ENCODE measurements around the gene ABHD12.
"Not testable (repeated sequence)": the region's sequence is repeated elsewhere in the genome, so short reads cannot be mapped to it uniquely, and the experiment has no call there.

Gene ABHD12

DNA sequence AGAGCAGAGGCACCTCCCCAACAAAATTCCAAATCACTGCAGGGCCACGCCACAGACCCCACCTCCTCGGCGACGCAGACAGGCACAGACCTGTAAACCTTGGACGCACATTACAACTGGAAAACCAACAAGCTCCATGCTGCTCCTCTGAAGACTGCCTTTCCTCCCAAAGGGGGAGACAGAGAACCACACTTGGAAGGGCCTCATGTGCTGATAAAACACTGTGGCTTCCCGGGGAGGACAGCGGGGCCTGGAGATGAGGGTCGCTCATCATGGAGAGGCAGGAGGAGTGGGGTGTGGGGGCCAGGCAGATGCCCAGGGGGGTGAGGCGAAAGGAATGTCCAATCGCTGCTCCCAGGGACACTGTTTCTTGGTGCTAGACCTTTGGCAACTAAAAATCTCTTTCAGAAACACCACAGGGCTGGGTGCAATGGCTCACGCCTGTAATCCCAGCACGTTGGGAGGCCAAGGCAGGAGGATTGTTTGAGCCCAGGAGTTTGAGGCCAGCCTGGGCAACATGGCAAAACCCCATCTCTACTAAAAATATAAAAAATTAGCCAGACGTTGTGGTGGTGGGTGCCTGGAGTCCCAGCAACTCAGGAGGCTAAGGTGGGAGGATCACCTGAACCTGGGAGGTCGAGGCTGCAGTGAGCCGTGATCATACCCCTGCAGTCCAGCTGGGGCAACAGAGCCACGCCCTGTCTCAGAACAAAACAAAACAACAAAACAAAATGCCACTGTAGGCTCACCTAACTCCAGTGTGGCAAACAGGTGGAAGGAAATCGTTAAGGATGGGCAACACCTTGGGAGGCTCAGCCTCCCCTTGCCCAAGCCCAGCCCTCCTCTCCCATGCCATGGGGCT lies 53.8 kb downstream of the ABHD12 start:
- no peak overlapping the region for H3K4me3 ChIP-seq (ENCODE audit: insufficient read depth, low read length, poor library complexity, severe bottlenecking)
- H3K4me2 ChIP-seq (ENCODE audit: low read depth, low read length, poor library complexity, severe bottlenecking): no peak overlapping the region
- no peak overlapping the region for H3K9ac ChIP-seq (ENCODE audit: low read length)
- no peak overlapping the region for H3K27ac ChIP-seq (ENCODE audit: low read depth, low read length)
- no peaks in the 10 kb centered on the region for H4K20me1 ChIP-seq (ENCODE audit: low read depth, low read length)
- H2AFZ ChIP-seq (ENCODE audit: low read depth, low read length, severe bottlenecking): no peak overlapping the region
- no peaks in the 10 kb centered on the region for H3K27me3 ChIP-seq (ENCODE audit: low read length)
- H3F3A ChIP-seq (ENCODE audit: insufficient read depth): no peaks in the 10 kb centered on the region
- no peaks in the 10 kb centered on the region for H3K9me2 ChIP-seq (replicated peaks; ENCODE audit: insufficient read depth, low read length)
- no peaks in the 10 kb centered on the region for H3K79me2 ChIP-seq (ENCODE audit: insufficient read depth, low read length)
- H3K36me3 ChIP-seq (ENCODE audit: low read length): no peaks in the 10 kb centered on the region
- TF ChIP-seq, protein P1, sequence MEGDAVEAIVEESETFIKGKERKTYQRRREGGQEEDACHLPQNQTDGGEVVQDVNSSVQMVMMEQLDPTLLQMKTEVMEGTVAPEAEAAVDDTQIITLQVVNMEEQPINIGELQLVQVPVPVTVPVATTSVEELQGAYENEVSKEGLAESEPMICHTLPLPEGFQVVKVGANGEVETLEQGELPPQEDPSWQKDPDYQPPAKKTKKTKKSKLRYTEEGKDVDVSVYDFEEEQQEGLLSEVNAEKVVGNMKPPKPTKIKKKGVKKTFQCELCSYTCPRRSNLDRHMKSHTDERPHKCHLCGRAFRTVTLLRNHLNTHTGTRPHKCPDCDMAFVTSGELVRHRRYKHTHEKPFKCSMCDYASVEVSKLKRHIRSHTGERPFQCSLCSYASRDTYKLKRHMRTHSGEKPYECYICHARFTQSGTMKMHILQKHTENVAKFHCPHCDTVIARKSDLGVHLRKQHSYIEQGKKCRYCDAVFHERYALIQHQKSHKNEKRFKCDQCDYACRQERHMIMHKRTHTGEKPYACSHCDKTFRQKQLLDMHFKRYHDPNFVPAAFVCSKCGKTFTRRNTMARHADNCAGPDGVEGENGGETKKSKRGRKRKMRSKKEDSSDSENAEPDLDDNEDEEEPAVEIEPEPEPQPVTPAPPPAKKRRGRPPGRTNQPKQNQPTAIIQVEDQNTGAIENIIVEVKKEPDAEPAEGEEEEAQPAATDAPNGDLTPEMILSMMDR (IDR thresholded peaks at IDR 0.05; ENCODE audit: insufficient read depth, low read length, poor library complexity, severe bottlenecking): no peak
- H3K9me3 ChIP-seq (ENCODE audit: insufficient read depth, low read length): no peaks in the 10 kb centered on the region

DNA sequence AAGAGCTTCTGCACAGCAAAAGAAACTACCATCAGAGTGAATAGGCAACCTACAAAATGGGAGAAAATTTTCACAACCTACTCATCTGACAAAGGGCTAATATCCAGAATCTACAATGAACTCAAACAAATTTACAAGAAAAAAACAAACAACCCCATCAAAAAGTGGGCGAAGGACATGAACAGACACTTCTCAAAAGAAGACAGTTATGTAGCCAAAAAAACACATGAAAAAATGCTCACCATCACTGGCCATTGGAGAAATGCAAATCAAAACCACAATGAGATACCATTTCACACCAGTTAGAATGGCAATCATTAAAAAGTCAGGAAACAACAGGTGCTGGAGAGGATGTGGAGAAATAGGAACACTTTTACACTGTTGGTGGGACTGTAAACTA lies 55.7 kb downstream of the ABHD12 start:
- not testable (repeated sequence) for H3K4me2 ChIP-seq (ENCODE audit: low read depth, low read length, poor library complexity, severe bottlenecking); H3K27me3 ChIP-seq (ENCODE audit: low read length); H4K20me1 ChIP-seq (ENCODE audit: low read depth, low read length); H3K27ac ChIP-seq (ENCODE audit: low read depth, low read length); H3K4me3 ChIP-seq (ENCODE audit: insufficient read depth, low read length, poor library complexity, severe bottlenecking); H3F3A ChIP-seq (ENCODE audit: insufficient read depth); H3K36me3 ChIP-seq (ENCODE audit: low read length); H3K9ac ChIP-seq (ENCODE audit: low read length); H3K79me2 ChIP-seq (ENCODE audit: insufficient read depth, low read length); H3K9me2 ChIP-seq (replicated peaks; ENCODE audit: insufficient read depth, low read length); H2AFZ ChIP-seq (ENCODE audit: low read depth, low read length, severe bottlenecking); H3K9me3 ChIP-seq (ENCODE audit: insufficient read depth, low read length)

DNA sequence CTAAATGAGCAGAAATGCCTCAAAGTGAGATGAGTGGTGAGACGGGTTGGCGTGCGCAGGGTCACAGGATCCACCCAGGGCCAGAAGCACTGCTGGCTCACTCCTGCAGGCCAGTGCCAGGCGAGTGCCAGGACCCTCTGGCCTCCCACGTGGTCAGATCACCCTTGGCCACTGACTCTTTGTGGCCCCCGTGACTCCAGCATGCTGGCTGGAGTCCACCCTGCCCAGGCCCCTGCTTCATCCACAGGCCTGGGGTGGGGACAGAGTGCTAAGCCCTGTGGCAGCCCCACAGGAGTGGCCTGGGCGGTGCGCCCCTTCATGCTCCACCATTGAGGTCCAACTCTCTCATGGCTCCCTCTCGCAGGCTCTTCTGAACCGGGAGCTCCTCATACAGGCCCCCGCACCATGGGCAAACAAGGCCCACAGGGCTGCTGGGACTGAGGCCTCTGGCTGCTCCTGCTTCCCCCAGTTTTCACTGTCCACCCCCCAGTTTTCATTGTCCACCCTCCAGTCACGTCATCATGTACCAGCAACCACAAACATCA lies 61.6 kb downstream of the ABHD12 start:
- no peaks in the 10 kb centered on the region for H3K9me3 ChIP-seq (ENCODE audit: insufficient read depth, low read length)
- no peaks in the 10 kb centered on the region for H3K9me2 ChIP-seq (replicated peaks; ENCODE audit: insufficient read depth, low read length)
- H3K4me2 ChIP-seq (ENCODE audit: low read depth, low read length, poor library complexity, severe bottlenecking): no peak overlapping the region
- no peaks in the 10 kb centered on the region for H3K36me3 ChIP-seq (ENCODE audit: low read length)
- no peaks in the 10 kb centered on the region for H4K20me1 ChIP-seq (ENCODE audit: low read depth, low read length)
- H3K27ac ChIP-seq (ENCODE audit: low read depth, low read length): no peak overlapping the region
- H3K9ac ChIP-seq (ENCODE audit: low read length): no peak overlapping the region
- H3F3A ChIP-seq (ENCODE audit: insufficient read depth): no peaks in the 10 kb centered on the region
- no peak for TF ChIP-seq EZH2phosphoT487 (conservative IDR thresholded peaks at IDR 0.05; ENCODE audit: low read length)
- TF ChIP-seq, protein P1 (IDR thresholded peaks at IDR 0.05; ENCODE audit: insufficient read depth, low read length, poor library complexity, severe bottlenecking): no peak
- H3K27me3 ChIP-seq (ENCODE audit: low read length): no peaks in the 10 kb centered on the region
- H3K4me3 ChIP-seq (ENCODE audit: insufficient read depth, low read length, poor library complexity, severe bottlenecking): no peak overlapping the region
- H2AFZ ChIP-seq (ENCODE audit: low read depth, low read length, severe bottlenecking): no peak overlapping the region
- no peaks in the 10 kb centered on the region for H3K79me2 ChIP-seq (ENCODE audit: insufficient read depth, low read length)

DNA sequence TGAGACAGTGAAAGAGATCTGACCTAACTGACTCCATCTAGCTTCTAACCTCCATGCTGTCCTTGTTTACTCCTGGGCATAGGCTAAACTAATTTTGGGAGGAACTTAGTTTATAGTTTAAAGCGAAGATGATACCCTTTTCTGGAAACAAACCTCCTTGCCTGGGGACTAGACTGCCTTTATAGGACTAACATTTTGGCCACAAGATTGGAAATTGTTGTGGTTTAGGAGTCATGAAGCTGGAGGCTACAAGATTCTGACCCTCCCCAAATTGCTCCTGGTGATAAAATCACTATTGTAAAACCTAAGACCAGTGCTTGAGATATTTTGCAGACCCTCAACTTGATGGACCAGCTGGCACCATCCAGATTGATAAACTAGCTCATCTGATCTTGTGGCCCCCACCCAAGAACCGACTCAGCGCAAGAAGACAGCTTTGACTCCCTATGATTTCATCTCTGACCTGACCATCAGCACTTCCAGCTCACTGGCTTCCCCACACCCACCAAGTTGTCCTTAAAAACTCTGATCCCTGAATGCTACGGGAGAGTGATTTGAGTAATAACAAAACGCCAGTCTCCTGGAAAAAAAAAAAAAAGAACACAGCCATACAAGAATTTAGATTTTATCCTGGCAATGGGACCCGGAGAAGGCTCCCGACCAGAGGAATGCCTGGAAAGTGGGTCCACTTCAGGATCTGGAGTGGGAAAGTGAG lies 63.0 kb downstream of the ABHD12 start:
- Histone ChIP-seq H3K27me3 (ENCODE audit: low read length) (no peaks in the 10 kb centered on the region), H3K9me3 (ENCODE audit: insufficient read depth, low read length) (no peaks in the 10 kb centered on the region), H3K79me2 (ENCODE audit: insufficient read depth, low read length) (no peaks in the 10 kb centered on the region), H3K4me3 (ENCODE audit: insufficient read depth, low read length, poor library complexity, severe bottlenecking) (no peak overlapping the region), H4K20me1 (ENCODE audit: low read depth, low read length) (no peaks in the 10 kb centered on the region), H3K27ac (ENCODE audit: low read depth, low read length) (no peak overlapping the region), H2AFZ (ENCODE audit: low read depth, low read length, severe bottlenecking) (no peak overlapping the region), H3K9ac (ENCODE audit: low read length) (no peak overlapping the region), H3K9me2 (replicated peaks; ENCODE audit: insufficient read depth, low read length) (no peaks in the 10 kb centered on the region), H3K36me3 (ENCODE audit: low read length) (no peaks in the 10 kb centered on the region), H3K4me2 (ENCODE audit: low read depth, low read length, poor library complexity, severe bottlenecking) (no peak overlapping the region), H3F3A (ENCODE audit: insufficient read depth) (no peaks in the 10 kb centered on the region)
- TF ChIP-seq EZH2phosphoT487 (conservative IDR thresholded peaks at IDR 0.05; ENCODE audit: low read length): no peak
- TF ChIP-seq, protein P1 (IDR thresholded peaks at IDR 0.05; ENCODE audit: insufficient read depth, low read length, poor library complexity, severe bottlenecking): no peak

Measured in SU-DHL-6 (cell line).